Fibroblast of skin of right quadriceps (primary cell): ENCODE results near the gene S100A5.
A peak's percentile ranks its signal among the peaks of the same experiment; 100 is the strongest.
"Not testable (repeated sequence)": the region's sequence is repeated elsewhere in the genome, so short reads cannot be mapped to it uniquely, and the experiment has no call there.

Source experiments
- DNase-seq: peaks from one replicate; pipeline ENCODE4 v3.0.0-alpha.2; 2013

S100A5 gene

DNA sequence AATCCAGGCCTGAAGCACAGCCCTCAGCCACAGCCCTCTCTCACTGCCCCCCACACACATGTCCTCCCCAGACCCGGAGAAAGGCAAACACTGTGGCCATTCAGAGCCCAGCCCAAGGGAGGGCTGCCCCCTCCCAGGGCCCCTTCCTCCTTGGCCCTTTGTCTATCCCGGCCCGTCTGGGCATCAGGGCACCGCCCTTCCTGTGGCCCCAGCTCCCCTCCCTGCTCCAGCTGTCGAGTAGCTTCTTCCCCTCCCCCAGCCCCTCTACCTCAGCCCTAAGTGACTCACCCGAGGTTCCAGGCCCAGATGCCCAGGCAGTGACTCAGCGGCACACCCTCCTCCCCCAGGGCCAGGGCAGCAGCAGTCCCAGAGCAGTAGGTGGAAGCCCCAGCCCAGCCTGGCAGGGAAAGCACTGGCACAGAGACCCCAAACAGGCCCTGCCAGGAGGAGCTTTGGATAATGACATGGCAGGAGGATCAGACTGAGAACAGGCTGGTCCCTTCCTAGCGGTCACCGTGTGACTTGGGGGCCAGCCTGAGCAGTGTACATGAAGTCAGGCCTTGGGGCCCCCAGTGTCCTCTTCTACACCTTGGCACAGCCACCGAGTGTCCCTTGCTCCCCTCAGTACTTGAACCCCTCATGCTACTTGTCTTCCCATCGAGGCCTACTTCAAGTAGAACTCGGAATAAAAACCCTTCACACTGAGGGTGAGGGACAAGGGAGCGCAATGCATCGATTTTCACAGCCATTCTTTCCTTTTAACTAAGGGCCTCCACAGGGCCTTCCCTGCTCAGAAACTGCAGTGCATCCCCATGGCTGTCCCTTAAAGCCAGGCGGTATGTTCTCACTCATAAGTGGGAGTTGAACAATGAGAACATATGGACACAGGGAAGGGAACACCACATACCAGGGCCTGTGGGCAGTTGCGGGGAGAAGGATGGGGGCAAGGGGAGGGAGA lies 26.0 kb upstream of the S100A5 start:
- peak; percentile 99 for DNase-seq

DNA sequence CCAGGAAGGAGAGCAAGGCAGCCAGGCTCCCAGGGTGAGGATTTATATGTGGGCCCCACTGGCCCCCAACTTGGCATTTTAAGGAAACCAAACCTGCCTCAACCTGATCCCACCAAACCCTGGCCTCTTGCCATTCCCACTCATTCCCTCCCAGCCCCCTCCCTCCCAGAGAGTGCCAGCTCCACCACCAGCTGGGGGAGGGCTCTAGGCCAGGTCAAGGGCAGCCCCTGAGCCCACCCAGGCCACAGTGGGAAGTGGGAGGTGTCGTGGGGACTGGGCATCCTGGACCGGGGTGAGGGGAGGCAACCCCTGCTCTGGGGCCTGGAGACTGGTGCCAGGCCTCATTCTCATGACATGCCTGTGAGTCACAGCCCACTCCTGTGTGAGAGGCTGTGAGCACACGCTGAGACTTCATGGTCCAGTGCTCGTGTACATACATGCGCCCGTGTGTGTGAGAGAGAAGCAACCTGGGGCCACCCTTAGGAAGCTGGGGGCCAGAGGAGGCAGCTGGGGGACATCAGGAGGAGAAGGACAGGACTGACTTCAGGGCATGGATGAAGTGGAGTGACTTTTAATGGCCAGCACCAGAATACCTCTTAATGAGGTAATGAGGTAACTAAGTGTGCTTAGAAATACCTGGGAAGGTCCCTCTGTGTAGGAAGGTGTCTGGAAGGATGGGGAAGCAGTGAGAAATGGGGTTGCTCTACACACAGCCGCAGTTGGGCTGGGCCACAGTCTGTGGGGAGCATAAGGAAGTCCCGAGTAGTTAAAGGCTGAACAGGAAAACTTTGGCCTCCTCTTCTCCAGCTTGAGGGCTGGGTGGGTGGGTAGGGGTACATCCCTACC lies 25.0 kb upstream of the S100A5 start, which contains the start of gene S100A2:
TSS of gene S100A2 (minus strand) at position 316 of the 846 bp plus-strand sequence. CDS start 1,967 bp downstream, outside the sequence.
- peak; percentile 91 for DNase-seq

DNA sequence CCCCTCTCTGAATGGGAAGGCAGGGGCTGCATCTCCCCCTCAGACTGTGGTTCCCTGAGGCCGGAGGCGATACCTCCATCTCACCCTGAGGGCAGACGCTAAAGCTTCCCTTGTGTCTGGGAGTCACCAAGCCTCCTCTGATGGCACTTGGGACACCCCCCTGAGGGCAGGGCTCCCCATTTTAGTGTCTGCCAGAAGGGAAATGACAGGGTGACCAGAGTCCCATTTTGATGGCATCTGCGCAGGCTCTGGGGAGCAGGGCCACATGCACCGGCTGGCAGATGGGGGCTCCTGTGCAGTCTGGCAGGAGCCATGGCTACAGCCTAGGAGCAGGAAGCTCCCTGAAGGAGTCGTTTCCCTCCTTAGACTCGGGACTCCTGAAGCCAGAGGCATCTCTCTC lies 23.3 kb upstream of the S100A5 start:
- DNase-seq, result no peak

DNA sequence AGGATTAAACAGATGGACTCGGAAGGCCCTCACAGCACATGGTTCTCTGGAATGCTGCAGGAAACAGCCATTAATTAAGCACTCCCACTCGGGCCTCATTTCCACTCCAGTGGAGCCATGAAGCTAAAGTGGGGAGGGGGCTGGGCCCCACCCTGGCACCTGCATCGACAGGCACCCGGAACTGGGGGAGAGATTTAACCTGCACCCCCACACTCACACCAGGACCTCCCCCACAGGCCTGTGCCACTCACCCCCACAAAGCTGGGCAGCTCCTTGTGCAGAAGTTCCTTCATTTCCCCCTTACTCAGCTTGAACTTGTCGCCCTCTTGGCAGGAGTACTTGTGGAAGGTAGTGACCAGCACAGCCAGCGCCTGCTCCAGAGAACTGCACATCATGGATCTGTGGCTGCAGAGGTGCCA lies 22.8 kb upstream of the S100A5 start:
- no peak for DNase-seq

DNA sequence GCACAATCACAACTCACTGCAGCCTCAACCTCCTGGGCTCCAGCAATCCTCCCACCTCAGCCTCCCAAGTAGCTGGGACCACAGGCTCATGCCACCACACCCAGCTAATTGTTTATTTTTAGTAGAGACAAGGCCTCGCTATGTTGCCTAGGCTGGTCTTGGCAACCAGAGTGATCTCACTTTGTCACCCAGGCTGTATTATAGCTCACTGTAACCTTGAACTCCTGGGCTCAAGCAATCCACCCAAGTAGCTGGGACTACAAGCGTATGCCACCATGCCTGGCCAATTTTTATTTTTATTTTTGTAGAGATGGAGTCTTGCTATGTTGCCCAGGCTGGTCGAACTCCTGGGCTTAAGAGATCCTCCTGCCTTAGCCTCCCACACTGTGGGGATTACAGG lies 21.3 kb upstream of the S100A5 start:
- DNase-seq, result not testable (repeated sequence)

DNA sequence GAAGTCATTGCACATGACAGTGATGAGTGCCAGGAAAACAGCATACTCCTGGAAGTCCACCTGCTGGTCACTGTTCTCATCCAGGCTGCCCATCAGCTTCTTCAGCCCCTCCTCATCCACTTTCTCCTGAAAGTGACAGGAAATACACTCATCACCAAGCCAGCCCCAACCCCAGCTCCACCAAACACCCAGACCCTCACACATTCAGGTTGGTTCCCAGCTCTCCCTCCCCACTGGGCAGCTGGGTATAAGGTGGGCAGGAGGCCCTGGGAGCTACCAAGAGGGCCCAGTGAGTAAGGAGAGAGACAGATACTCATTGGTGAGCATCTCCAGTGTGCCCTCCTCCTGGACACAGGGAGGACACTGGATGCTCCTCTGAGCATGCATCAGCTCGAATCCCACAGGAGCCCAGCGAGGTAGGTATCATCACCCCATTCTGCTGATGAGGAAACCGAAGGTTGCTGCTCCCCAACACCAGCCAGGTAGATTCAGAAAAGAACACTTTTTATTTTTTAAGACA lies 20.8 kb upstream of the S100A5 start:
- DNase-seq, result no peak

DNA sequence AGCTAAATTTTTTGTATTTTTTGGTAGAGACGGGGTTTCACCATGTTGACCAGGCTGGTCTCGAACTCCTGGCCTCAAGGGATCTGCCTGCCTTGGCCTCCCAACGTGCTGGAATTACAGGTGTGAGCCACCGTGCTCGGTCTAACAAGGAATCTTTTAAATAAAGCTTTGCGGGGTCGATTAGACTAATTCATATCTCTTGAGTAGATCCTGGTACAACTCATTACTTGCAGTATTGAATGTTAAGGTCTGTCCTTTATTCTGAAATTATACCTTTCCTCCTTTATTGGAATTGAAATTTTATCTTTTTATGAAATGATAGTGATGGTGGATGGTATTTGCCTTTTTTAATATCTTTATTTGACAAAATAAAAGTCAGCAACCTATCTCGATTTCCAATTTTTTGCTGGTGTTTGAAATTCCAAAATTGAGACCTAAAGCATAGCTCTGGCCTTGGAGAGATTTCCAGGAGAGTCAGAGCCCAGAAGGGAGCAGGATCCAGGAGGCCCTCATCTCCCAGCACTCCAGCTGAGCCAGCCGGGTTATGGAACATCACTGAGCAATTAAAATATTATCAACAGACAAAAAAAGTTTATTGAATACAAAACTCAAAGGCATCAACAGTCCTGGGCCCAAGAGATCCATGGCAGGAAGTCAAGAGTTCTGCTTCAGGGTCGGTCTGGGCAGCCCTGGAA lies 20.2 kb upstream of the S100A5 start:
- DNase-seq, result no peak

DNA sequence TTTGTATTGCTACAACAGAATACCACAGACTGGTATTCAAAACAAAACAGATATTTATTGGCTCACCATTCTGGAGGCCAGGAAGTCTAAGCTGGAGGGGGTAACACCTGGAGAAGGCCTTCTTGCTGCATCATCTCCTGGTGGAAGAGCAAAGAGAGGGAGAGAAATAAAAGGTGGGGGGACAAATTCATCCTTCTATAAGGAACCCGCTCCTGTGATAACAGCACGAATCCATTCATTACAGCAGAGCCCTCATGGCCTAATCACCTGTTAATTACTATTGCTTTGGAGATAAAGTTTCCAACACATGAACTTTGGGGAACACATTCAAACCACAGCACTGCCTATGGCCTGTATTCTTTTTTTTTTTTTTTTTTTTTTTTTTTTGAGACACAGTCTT lies 19.5 kb upstream of the S100A5 start:
- DNase-seq, result no peak

DNA sequence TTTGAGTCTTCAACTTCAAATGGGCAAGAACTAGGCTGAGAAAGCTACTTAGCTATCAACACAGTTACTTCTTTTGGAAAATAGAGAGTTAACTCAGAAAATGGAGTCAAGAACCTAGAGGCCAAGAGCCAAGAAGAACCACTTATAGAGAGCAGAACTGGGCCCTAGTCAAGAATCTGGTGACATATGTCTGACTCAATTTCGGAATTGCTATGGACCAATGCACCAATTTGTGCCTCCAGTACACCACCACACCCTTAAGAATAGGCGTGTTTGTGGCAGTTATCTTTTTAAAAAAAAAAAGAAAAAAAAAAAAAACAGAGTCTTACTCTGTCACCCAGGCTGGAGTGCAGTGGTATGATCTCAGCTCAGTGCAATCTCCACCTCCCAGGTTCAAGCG lies 17.1 kb upstream of the S100A5 start:
- DNase-seq, result no peak

DNA sequence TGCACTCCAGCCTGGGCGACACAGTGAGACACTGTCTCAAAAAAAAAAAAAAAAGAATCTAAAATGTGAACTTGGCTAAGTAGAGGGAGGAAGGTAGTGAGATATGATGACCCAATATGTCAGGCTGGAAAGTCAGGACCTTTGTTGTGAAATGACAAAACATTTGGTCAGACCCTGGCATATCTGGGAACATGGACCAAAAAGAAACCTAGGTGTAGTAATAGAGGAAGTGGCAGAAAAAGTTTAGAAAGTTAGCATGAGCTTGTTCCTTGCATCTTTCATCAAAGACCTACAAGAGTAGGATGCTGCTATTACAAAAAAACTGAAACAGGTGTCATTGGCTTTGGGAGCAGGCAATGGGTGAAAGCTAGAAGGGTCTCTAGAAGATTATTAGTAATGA lies 15.6 kb upstream of the S100A5 start:
- no peak for DNase-seq

DNA sequence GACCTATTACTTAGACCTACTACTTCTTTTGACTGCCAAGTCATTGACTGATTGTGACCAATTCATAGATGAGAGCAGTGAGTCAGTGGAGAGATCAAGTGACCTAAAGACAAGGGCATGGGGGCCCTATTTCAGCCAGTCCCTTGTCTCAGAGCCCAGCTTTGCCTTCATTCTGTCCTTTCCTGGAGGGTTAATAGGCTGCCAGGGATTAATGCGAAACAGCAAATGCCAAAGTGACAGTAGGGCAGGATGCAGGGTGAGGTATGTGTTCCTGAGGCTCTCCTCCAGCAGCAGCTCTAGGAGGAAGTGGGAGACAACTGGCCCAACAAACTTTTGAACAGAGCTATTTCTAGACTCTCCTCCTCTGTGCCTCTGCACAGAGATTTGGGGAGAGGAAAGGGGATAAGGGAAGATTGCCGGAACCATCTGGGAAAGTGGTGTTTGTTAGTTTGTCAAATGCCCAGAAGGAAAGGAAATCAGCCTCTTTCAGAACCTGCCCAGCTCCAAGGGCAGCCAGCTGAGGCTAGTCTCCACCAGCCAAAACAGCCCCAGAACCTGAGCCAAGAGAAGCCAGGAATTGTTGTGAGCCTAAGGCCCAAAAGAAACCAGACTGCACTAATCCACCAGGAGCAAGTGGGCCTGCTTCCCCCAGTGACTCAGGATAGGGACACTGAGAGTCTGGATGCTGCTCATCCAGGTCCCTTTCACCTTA lies 13.3 kb upstream of the S100A5 start:
- no peak for DNase-seq

DNA sequence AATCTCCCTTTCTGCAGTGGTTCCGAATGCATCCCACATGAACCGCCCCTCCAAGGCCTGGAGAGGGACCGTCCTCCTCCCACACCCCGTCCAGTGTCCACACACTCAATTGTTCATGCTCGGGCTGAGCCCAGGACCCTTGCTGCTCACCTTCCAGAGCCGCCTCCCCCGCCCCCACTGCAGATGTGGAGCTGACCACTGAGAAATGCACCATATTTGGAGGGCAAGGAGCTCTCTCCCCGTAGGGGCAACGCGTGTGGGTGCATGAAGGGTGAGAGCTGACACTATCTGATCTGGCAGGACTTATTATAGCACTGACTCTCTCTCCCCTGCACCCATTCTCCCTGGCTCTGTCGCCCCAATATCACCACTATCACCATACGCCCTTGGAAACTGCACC lies 12.4 kb upstream of the S100A5 start:
- no peak for DNase-seq

DNA sequence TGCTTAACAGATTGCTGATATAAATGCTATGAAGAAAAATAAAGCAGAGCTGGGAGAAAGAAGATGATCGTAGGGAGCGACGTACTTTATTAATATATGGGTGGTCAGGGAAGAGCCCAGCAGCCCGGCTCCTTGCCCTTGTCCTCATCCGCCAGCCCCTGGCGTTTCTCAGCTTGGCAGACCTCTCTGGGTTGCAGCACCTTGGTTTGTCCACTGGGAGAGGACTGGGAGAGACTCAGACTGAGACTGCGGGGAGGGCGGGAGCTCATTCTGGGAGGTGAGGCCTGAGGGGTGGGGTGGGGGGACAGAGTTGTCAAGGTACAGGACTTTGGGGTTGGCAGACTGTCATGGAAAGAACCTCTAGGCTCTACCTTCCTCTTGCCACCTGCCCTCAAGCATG lies 11.6 kb upstream of the S100A5 start:
- DNase-seq, result no peak

DNA sequence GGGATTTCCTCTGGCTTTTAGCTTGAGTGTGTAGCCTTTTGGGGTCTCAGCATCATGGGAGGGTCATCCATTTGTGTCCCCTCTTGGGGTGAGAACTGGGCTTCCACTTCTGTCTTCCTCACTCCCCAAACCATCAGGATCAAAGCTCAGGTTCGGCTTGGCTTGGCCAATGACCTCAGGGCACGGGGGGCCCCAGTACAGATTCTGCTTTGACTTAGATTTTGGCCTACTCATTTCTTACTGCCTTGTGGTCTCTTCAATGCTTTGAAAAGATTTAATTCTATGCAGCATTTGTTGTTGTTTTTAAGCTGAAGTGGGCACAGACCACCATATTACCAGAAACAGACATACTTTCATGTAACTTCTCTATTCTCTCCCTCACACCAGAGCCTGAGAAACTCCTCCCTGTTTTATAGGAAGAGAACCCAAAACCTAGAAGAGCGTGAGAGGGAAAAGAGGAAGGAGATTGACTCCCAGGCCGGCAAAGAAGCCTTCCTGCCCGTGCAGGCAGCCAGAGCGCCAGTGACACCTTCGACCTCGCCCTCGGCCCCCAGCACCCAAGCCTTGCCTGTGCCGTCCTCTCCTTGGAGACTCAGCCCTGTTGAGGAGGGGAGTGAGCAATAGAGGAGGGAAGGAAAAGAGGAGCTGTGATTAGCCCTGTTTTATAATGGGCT lies 10.2 kb upstream of the S100A5 start:
- DNase-seq, result no peak

DNA sequence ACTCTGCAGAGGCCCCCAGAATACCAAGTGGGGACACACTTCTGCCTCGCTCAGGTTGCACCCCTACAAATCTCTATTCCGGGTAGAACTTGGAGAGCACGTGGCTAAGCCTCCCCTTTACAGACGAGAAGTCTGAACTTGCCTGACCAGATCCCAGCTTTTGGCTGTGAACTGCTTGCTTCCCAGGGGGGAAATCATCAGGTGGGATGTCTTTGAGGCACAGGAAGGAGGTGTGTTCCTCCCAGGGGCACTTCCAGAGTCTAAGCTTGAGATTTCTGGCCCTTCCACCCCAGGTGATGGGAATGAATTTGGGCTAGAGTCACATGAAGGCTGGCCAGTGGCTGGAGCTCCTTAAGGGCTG lies 9.6 kb upstream of the S100A5 start:
- DNase-seq, result no peak

DNA sequence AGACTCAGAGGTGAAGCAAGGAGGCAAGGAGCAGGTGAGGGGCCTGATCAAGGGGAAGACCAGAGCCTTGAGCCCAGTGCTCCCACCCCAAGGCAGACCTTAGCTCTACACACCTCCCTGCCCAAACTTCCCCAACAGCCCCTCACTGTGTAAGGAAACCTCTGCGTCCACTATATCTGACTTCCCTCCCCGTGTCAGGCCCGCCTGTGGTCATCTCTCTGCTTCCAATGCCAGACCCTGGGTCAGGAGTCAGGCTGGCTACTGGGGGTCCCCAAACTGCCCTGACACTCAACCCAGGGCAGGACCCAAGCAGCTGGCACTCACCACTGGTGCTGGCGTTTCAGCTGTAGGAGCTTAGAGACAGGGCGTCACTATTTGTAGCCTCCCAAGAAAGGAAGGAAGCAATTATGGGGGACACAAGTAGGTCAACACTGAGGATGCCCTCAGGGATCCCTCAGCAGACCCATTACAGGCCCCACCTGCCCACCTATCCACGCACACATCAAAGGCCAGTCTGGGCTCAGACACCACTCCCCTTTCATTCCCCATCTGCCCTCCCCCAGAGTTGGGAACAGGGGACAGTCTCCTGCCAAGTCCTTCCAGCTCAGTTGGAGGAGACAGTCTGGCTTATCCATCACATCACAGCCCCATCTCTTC lies 9.1 kb upstream of the S100A5 start:
- no peak for DNase-seq

DNA sequence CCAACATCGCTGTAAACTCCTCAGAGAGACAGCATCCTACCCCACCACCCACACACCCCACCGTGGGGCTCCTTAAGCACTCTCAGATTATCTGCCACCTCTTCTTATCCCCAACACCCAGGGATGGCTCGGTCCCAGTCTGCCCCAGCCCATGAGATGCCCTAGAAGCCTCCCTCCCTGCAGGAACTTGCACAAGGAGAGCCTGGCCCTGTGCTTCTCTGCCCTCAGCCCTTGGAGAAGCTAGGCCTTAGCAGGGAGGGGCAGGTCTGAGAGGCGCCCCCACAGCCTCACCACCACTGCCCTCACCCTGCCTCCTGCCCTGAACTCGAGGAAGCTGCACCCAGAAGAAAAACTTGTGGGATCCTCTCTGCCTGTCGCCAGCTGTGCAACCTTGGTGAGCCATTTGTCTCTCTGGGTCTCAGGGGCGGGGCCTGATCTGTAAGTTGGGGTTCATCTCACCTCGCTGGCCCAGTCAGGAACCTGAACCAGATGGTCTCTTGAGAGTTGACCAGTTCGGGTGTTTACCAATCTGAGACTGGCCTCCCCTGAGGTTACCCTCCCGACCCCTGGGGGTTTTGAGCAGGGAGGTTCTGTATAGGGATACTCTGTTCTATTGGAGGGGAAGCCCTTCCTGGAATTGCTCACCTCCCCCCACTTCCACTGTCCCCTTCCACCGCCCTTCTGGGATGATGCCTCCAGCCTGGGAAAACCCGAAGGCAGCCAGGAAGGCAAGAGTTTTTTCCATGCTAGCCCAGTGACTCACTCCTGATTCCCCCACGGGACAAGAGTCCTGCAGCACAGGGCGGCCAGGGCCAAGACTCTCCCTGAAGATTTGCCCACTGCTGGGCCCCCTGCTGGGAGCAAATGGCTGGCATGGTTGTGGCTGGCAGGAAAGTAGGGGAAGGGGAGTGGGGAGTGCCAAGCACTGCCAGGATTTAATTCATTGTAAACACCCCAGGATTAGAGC lies 8.3 kb upstream of the S100A5 start, which contains the start of gene S100A3:
TSS of gene S100A3 (minus strand) at position 537 of the 967 bp plus-strand sequence. CDS start 773 bp downstream, outside the sequence.
- DNase-seq, result peak; percentile 93

DNA sequence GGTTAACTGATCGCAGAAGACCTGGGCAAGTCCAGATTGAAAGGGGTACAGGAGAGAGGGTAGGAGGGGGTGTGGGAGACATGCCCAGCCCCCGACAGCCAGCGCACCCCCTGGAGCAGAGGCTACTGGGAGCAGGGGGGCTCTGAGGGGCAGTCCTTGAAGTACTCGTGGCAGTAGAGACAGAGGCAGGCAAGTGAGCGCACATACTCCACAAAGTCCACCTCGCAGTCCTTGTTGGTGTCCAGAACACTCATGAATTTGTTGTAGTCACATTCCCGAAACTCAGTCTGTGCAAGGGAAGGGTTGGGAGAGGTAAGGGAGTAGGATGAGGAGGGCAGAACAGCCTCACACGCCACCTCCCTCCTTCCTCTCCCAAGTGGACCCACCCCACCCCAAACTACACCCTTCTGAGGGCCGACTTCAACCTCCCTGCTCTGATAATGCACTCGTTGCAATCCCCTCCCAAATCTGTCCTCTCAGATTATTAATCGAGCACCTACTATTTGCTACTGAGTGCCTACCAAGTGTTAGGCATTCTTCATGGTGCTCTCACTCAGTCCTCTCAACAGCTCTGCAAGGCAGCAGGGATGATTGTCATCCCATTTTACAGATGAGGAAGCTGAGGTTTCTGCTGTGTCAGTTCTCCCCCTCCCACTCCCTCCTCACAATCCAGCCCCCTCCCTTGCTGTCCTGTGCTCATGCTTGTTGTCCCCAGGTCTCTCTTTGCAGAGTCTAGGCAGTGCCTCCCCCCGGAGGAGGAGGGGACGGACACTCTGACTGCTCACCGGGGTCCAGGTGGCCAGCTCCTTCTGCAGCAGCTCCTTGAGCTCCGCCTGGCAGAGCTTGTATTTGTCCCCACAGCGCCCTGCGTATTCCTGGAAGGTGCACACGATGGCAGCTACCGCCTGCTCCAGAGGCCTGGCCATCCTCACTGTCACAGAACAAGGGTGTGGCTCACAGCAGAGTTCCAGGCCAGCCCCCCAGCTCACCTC lies 7.1 kb upstream of the S100A5 start:
- DNase-seq, result no peak
